Pons (tissue), 1 donor: ENCODE results near the gene ZNF33B.
"Not testable (repeated sequence)": the region's sequence is repeated elsewhere in the genome, so short reads cannot be mapped to it uniquely, and the experiment has no call there.

ENCODE experiments used
- DNase-seq: peaks from one replicate; pipeline ENCODE4 v3.0.0-alpha.2; 2016; ENCODE audit warnings: low spot score

ZNF33B gene

GRCh38 chr10:42615419-42615818, 23.0 kb downstream of the ZNF33B start:
- DNase-seq: no peak

- DNase-seq: no peak
Measured at GRCh38 chr10:42609872-42610271, 28.5 kb downstream of the ZNF33B start.

- DNase-seq: no peak
Measured at GRCh38 chr10:42598249-42598873, 40.0 kb downstream of the ZNF33B start.

GRCh38 chr10:42596196-42596595, 42.2 kb downstream of the ZNF33B start:
- no peak for DNase-seq

- DNase-seq: no peak
Measured at GRCh38 chr10:42594246-42594650, 44.1 kb downstream of the ZNF33B start.

- no peak for DNase-seq
Measured at GRCh38 chr10:42593284-42593683, 45.1 kb downstream of the ZNF33B start.

GRCh38 chr10:42583828-42584227, 54.5 kb downstream of the ZNF33B start:
- no peak for DNase-seq

GRCh38 chr10:42578019-42578418, 60.4 kb downstream of the ZNF33B start:
- no peak for DNase-seq

- no peak for DNase-seq
Measured at GRCh38 chr10:42576338-42576737, 62.0 kb downstream of the ZNF33B start.

GRCh38 chr10:42574336-42574735, 64.0 kb downstream of the ZNF33B start:
- DNase-seq: no peak

GRCh38 chr10:42556931-42557330, 81.4 kb downstream of the ZNF33B start:
- no peak for DNase-seq

- not testable (repeated sequence) for DNase-seq
Measured at GRCh38 chr10:42553576-42553975, 84.8 kb downstream of the ZNF33B start.

- no peak for DNase-seq
Measured at GRCh38 chr10:42553064-42553407, 85.3 kb downstream of the ZNF33B start.

- peak; percentile 99 for DNase-seq
Measured at GRCh38 chr10:42552188-42553063, 85.9 kb downstream of the ZNF33B start.

GRCh38 chr10:42551582-42552187, 86.7 kb downstream of the ZNF33B start:
- DNase-seq: no peak

GRCh38 chr10:42549851-42550250, 88.5 kb downstream of the ZNF33B start:
- no peak for DNase-seq

- DNase-seq: no peak
Measured at GRCh38 chr10:42548254-42548653, 90.1 kb downstream of the ZNF33B start.

GRCh38 chr10:42544945-42545344, 93.4 kb downstream of the ZNF33B start:
- no peak for DNase-seq

GRCh38 chr10:42543840-42544372, 94.5 kb downstream of the ZNF33B start:
- peak; percentile 62 for DNase-seq
